Mesothelial cell of epicardium (in vitro differentiated cells): ENCODE measurements around the gene MUSK. TPM values are rescaled to one million over a fixed set of nuclear protein-coding genes. Genes with fewer than 3 reads are reported as not detected.

Experiments
- DNase-seq, 2 experiments: peaks; one replicate each; pipeline ENCODE4 v3.0.0; 2021; ENCODE audit warnings: low spot score in 2 of 2; ENCODE audit not compliant: unreplicated experiment in 2 of 2
- H3K27ac Mint-ChIP-seq: 2 replicates; pipeline ENCODE4 v1.8.0; 2021; ENCODE audit warnings: mixed read lengths
- H3K27me3 Mint-ChIP-seq: 2 replicates; pipeline ENCODE4 v1.8.0; 2021; ENCODE audit warnings: low read depth, mixed read lengths
- H3K36me3 Mint-ChIP-seq: 2 replicates; pipeline ENCODE4 v1.8.0; 2021; ENCODE audit warnings: mixed read lengths
- H3K4me1 Mint-ChIP-seq: 2 replicates; pipeline ENCODE4 v1.8.0; 2021; ENCODE audit warnings: mixed read lengths
- H3K4me3 Mint-ChIP-seq: 2 replicates; pipeline ENCODE4 v1.8.0; 2021; ENCODE audit warnings: mild to moderate bottlenecking, moderate library complexity, mixed read lengths
- H3K9me3 Mint-ChIP-seq: 2 replicates; pipeline ENCODE4 v1.8.0; 2021; ENCODE audit warnings: mixed read lengths
- CTCF ChIP-seq: fragments of 200-600 bp; sonication (generic); IDR thresholded peaks from one replicate; pipeline ENCODE4 v1.5.0; 2021; ENCODE audit warnings: antibody characterized with exemption; ENCODE audit not compliant: unreplicated experiment
- total RNA-seq: library from RNA; stranded (reverse); gene quantifications from 3 replicates; pipeline ENCODE4 v1.2.1, GENCODE V29; 2021

MUSK gene
- total RNA-seq, 1 donor from 2014 or later = 0.09 TPM

- Mint-ChIP-seq H3K27ac (no peak overlapping the region), H3K9me3 (peaks cover 9% of the 10 kb centered on the region), H3K27me3 (no peaks in the 10 kb centered on the region), H3K36me3 (no peaks in the 10 kb centered on the region), H3K4me3 (no peak overlapping the region), H3K4me1 (peaks cover 10% of the 10 kb centered on the region)
- TF ChIP-seq CTCF = no peak
- no peak for DNase-seq
Observed at GRCh38 chr9:110712955-110713354, 44.4 kb downstream of the MUSK start.

DNA sequence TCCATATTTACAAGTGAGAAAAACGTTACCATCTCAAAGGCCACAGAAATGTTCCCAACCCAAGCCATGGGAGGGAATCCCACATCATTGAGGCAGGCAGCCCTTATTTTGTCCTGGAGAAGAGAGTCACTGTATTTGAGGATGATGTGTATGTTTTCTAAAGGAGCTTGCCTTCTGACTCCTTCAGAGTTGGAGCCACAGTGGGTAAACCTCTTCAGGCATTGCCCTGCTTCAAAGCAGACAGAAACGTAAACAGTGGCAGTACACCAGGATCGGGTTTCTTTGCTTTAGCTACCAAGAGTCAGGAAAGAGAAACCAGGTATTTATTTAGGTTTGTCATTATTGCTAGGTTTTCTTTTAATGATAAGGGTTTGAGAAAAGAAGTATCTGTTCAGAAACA lies 45.7 kb downstream of the MUSK start:
- H3K36me3 Mint-ChIP-seq = no peaks in the 10 kb centered on the region
- H3K4me1 Mint-ChIP-seq = peaks cover 10% of the 10 kb centered on the region
- H3K27ac Mint-ChIP-seq = no peak overlapping the region
- no peaks in the 10 kb centered on the region for H3K27me3 Mint-ChIP-seq
- DNase-seq = no peak
- H3K9me3 Mint-ChIP-seq = peaks cover 22% of the 10 kb centered on the region
- H3K4me3 Mint-ChIP-seq = no peak overlapping the region
- no peak for TF ChIP-seq CTCF

- no peak overlapping the region for H3K4me3 Mint-ChIP-seq
- H3K27me3 Mint-ChIP-seq = peaks cover 2% of the 10 kb centered on the region
- no peak for TF ChIP-seq CTCF
- H3K9me3 Mint-ChIP-seq = peaks cover 10% of the 10 kb centered on the region
- H3K36me3 Mint-ChIP-seq = no peaks in the 10 kb centered on the region
- H3K4me1 Mint-ChIP-seq = peaks cover 3% of the 10 kb centered on the region
- DNase-seq = no peak
- no peak overlapping the region for H3K27ac Mint-ChIP-seq
Observed at GRCh38 chr9:110728058-110728457, 59.5 kb downstream of the MUSK start.

DNA sequence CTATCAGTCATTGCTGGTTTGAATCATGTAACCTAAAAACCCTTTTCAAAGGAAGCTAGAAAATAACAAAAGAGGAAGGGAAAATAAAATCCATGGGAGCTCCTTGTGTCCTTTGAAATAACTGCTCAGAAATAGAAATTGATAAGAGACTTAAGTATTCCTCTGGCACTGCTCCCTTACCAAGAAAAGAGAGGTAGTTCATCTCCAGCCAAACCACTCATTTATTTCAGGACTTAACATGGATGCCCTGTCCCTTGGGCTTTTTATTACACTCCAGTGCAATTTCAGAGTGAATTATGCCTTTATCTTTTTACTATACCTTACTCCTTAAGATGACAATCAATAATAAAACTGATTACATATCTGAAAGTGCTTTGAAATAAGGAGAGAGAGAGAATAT lies 61.0 kb downstream of the MUSK start:
- H3K4me1 Mint-ChIP-seq = peaks cover 3% of the 10 kb centered on the region
- H3K4me3 Mint-ChIP-seq = no peak overlapping the region
- H3K27ac Mint-ChIP-seq = no peak overlapping the region
- DNase-seq = no peak
- TF ChIP-seq CTCF = no peak
- H3K36me3 Mint-ChIP-seq = no peaks in the 10 kb centered on the region
- H3K9me3 Mint-ChIP-seq = peaks cover 10% of the 10 kb centered on the region
- H3K27me3 Mint-ChIP-seq = peaks cover 2% of the 10 kb centered on the region

GRCh38 chr9:110731437-110732028 lies 62.9 kb downstream of the MUSK start:
- peaks cover 3% of the 10 kb centered on the region for H3K4me1 Mint-ChIP-seq
- no peaks in the 10 kb centered on the region for H3K36me3 Mint-ChIP-seq
- no peak overlapping the region for H3K4me3 Mint-ChIP-seq
- H3K9me3 Mint-ChIP-seq = peaks cover 22% of the 10 kb centered on the region
- H3K27me3 Mint-ChIP-seq = peaks cover 2% of the 10 kb centered on the region
- TF ChIP-seq CTCF = no peak
- no peak overlapping the region for H3K27ac Mint-ChIP-seq
- DNase-seq = no peak

GRCh38 chr9:110738982-110739381 lies 70.4 kb downstream of the MUSK start:
- Mint-ChIP-seq H3K27me3 (no peaks in the 10 kb centered on the region), H3K9me3 (peaks cover 18% of the 10 kb centered on the region), H3K27ac (no peak overlapping the region), H3K4me1 (peaks cover 8% of the 10 kb centered on the region), H3K4me3 (no peak overlapping the region), H3K36me3 (no peaks in the 10 kb centered on the region)
- DNase-seq = no peak
- no peak for TF ChIP-seq CTCF
